Left forelimb (tissue), 1 donor: Measurements from ENCODE around the gene CRHR1.

Experiments
- DNase-seq: peaks from one replicate; pipeline ENCODE4 v3.0.0-alpha.2; 2018; ENCODE audit warnings: low spot score

CRHR1 gene

DNA sequence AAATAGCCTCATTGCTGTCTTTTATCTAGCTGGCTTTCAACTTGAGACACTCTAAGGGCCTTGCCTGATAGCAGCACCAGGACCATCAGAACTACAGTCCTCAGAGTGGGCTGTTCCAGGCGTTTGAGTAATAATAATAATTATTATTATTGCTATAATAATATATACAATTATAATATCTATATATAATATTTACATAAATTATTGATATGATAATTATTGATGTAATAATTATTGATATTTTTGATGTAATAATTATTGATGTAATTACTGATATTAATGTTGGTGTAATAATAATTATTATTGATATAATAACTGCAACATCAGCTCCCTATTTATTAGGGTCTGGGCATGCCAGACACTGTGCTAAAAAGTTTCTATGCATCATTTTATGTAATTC is 25.6 kb upstream of the CRHR1 start:
- DNase-seq: no peak

DNA sequence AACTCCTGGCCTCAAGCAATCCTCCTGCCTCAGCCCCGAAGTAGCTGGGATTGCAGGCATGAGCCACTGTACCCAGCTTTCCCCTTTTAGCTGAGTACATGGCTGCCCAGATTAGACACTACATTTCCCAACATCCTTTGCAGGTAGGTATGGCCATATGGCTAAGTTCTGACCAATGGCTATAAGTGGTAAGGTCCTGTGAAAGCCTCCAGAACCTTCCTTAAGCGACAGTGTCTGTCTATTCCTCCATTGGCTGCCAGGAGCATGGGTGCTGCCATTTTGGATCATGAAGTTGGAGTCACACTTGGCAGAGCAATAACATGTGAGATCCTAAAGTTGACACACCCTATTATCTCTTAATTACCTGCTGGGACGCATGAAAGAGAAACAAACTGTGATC is 24.4 kb upstream of the CRHR1 start:
- no peak for DNase-seq

DNA sequence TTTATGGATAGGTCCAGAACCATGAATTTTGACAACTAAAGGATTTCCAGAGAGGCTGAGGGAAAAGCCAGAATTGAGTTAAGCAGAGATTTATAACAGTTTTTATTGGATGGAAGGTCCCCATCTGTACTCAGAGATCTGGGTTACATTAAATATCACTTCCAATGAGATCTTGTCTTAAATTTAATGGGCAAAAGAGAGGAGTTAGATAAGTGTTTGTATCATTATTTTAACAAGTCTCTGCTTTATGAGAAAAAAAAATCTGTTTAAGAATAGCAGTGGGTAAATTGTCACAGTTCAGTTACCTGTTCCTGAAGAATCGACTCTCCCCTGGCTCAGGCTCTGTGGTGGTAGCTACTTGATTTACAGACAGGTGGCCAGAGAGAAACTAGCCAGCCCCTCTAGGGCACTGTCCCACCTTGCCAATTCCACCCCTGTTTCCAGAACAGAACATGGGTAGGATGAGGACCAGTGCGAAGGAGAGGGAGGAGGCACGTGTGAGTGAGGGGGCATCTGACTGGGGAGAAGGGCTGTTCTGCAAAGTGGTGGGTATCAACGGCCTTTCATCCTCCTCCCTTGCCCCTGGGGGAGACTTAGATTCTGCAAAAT is 22.1 kb upstream of the CRHR1 start:
- DNase-seq: no peak

- no peak for DNase-seq
Observed at GRCh38 chr17:45763182-45763581, 20.9 kb upstream of the CRHR1 start.

GRCh38 chr17:45764479-45764878 is 19.6 kb upstream of the CRHR1 start:
- no peak for DNase-seq

- DNase-seq: no peak
Observed at GRCh38 chr17:45768000-45768399, 16.1 kb upstream of the CRHR1 start.

GRCh38 chr17:45770632-45771270 is 13.4 kb upstream of the CRHR1 start:
- DNase-seq: no peak

DNA sequence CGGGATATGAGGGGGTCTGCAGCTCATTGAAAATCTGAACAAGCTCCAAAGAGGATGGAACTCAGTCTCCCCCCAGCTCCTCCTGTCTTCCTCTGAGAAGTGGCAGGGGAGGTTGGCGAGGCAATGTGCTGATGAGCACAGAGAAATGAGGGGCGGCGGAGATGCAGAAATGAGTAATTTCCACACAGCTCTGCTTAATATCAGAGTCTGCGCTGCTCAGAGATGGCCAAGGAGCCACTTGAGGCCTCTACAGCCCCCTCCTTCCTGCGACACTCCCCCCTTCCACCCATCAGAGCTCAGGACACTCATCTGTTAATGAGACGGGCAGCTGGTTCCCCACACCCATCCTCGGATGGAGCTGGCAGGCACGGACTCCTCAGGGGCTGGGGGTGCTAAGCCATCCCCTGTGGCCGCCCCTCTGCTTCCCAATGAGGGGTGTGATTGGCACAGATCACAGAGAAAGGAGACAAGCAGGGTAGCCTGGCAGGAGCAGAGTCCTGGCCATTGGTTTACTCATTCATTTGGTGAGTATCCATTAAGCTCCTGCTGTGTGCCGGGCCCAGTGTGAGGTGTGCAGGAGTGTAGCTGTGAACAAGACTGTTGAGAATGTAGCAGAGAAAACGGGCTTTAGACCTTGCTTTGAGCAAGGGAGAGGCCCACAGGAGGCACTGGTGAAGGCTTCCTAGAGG is 12.7 kb upstream of the CRHR1 start:
- DNase-seq: no peak

GRCh38 chr17:45775148-45775547 is 9.0 kb upstream of the CRHR1 start:
- no peak for DNase-seq

DNA sequence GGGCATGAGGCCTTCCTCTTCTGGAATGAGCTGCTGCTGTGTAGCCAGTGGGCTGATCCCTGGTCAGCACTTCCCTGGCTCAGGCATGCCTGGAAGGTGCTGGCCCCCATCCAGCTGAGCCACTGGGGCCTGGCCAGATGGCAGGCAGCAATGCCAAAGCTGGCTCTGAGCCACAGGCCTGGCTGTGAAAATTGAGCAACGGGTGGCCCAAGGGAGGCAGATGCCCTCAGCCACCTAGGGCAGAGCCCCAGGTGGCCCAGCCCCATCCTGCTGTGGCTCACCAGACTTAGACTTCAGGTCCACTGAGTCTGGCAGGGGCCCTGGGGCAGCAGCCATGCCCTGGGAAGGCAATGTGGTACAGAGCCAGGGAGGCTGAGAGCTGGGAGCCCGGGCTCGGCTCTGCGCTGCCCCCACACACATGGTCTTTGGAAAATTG is 8.5 kb upstream of the CRHR1 start:
- no peak for DNase-seq

GRCh38 chr17:45776896-45777295 is 7.2 kb upstream of the CRHR1 start:
- DNase-seq: no peak

DNA sequence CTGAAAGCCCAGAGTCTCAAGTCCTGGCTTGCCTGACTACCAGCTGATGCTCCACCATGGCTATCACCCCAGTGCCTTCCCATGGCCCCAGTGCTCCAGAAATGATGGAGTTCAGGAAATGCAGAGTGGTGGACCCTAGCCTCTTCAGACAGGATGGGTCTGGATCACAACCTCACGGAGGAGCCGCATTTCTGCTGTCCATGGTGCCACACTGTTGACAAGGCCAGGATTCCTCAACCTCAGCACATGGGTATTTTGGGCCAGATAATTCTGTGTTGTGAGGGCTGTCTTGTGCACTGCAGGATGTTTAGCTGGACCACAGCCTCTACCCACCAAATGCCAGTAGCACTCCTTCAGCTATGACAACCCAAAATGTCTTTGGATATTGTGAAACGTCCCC is 6.7 kb upstream of the CRHR1 start:
- no peak for DNase-seq

DNA sequence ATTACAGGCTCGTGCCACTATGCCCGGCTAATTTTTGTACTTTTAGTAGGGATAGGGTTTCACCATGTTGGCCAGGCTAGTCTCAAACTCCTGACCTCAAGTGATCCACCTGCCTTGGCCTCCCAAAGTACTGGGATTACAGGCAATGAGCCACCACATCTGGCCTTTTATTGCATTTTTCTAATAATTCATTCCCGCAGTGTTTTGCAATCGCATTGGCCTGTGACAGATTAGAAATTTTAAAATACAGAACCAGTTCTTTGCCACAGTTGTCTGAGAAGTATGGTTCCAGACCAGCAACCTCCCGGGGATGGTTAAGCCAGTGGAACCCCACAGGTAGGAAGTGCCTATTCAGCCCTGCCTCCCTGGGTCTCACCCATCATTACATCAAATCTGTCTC is 3.2 kb upstream of the CRHR1 start:
- no peak for DNase-seq

- no peak for DNase-seq
Observed at GRCh38 chr17:45782889-45783592, 1.1 kb upstream of the CRHR1 start.

DNA sequence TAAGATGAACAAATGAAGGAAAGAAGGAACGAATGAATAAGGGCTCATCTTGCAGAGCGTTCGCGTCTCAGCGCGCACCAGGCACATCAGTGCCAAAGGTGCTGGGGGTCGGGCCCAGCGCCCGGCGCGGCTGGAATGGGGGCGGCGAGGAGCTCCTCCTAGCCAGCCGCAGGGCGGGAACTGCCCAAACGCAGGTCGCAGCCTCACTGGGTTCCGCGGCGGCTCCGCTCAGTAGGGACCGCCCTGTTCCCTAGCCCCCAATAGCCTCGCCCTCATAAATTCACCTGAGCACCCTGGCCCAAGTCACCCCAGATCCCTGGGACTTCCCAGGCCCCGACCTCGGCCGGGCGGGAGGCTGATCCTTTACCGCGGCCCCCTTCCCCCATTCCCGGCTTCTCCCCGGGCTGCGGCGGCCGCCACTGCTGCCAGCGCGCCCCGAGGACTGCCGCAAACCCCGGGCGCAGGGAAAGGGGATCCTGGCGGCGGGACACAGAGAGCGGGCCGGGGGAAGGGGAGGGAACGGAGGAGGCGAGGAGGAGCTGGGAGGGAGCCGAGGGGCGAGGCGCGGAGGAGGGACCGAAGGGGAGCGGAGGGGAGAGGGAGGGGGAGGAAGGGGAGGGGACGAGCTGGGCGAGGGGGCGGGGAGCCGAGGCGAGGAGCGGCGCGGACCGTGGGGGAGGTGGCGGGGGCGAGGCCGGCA is 377 bp upstream of the CRHR1 start:
- no peak for DNase-seq

DNA sequence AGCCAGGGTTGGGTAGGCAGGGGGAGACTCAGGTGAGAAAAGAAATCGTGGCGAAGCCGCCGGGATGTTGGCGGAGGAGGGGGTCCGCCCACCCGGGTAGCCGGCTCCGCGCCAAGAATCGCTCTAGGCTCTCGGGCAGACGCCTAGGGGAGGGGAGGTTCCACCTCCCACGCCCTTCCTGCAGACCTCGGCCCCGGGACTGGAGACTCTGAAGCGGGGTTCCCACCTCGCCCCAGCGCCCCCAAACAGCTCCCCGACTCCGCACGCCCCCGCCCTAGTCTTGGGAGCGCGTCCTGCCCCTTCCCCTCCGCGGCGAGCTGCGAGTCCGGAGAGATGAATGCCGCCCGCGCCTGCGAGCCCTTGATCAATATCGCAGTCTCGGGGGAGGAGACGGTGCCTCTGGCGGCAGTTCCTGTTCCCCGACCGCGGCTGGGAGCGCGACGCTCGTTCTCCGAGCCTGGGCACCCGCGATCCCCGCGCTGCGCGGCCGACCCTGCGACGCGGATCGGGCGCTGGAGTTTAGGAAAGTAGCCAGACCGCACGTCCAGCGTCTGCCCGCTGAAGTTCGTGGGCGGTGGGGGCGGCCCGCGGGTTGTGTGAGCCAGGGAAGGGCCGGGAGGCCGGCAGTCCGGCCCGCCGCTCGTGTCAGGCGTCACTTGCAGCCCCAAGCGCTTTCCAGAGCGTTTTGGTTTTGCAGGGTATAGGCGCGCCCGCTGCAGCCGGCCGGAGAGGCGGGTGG is 790 bp downstream of the CRHR1 start:
- DNase-seq: no peak

DNA sequence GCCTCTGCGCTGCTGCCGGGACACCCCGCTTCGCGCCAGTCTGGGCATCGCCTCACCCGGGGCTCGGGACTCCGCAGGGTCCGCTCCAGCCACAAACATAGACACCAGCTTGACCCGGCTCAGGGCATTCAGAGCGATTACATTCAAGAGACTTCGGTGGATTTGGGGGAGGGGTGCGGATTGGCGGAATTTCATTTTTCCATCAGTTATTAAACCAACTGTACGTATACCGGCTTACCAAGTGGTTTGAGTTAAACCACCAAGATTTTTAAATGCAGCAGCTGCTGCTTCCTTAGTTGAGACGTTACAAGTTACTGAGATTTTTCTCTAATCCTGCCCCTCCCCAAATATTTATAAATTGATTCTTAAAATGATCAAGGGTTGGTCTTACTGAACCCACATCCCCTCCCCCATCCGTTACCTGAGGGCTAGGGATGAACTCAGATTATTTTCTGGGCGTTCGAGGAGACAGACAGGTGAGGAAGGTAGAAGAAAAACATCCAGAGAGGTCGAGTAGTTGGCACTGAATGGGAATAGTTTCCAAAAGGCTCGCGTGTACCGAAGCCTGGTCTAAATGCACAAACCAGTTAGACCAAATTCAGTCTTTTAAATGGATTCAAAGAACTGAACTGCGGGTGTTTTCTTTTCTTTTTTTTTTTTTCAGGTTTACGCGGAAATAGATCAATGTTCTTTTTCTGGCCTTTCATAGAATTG is 1.5 kb downstream of the CRHR1 start:
- DNase-seq: no peak

- no peak for DNase-seq
Observed at GRCh38 chr17:45786349-45786748, 2.2 kb downstream of the CRHR1 start.

DNA sequence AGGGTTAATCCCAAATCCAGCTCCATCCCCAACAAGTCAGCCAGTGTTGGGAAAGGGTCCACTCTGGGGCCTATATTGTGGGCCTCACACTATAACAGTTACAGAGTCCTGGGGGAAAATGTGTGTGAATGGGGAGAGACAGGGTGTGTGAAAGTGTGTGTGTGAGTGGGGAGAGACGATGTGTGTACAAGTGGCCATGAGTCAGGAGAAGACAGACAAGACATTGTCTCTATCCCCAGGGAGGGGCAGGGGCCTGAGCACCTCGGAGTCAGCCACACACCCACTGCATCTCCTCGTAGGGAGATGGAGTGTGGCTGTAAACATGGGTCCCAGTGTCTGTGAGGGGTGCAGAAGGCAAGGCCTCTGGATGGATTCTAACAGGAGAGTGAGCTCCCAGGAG is 2.9 kb downstream of the CRHR1 start:
- DNase-seq: no peak

- DNase-seq: no peak
Observed at GRCh38 chr17:45787656-45788055, 3.5 kb downstream of the CRHR1 start.

GRCh38 chr17:45788057-45788456 is 3.9 kb downstream of the CRHR1 start:
- no peak for DNase-seq
